HK-2 (cell line): ENCODE data around the gene MGAT4B.

Source experiments
- DNase-seq: peaks from one replicate; pipeline ENCODE4 v3.0.0-alpha.2; 2018; ENCODE audit not compliant: unreplicated experiment

MGAT4B gene

DNA sequence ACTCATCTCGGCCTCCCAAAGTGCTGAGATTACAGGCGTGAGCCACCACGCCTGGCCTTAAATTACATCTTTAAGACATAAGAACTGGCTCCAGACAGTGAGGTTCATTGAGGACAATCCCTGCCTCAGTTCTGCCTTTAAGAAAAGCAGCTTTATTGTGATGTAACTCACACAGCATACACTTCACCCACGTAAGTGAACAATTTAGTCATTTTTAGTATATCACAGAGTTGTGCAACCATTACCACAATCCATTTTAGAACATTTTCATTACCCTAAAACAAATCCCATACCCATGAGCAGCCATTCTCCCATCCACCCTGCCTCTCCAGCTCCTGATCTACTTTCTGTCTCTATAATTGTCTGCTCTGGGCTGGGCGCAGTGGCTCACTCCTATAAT is 36.9 kb downstream of the MGAT4B start:
- no peak for DNase-seq

GRCh38 chr5:179769271-179769670 is 37.4 kb downstream of the MGAT4B start:
- no peak for DNase-seq

- DNase-seq: no peak
These were observed 38.2 kb downstream of the MGAT4B start for GRCh38 chr5:179768326-179769085.

GRCh38 chr5:179767496-179768100 is 39.1 kb downstream of the MGAT4B start:
- no peak for DNase-seq

- DNase-seq: no peak
These were observed 39.8 kb downstream of the MGAT4B start for GRCh38 chr5:179766726-179767455.

GRCh38 chr5:179766021-179766725 is 40.5 kb downstream of the MGAT4B start:
- DNase-seq: peak; percentile 44

DNA sequence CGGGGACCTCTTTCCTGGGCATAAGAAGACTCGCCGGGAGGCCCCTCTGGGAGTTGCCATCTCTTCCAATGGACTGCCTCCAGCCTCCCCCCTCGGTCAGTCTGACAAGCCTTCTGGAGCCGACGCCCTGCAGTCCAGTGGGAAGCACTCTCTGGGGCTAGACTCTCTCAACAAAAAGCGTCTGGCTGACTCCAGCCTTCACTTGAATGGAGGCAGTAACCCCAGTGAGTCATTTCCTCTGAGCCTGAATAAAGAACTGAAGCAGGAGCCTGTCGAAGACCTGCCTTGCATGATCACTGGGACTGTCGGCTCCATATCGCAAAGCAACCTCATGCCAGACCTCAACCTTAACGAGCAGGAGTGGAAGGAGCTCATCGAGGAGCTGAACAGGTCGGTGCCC is 41.3 kb downstream of the MGAT4B start:
- DNase-seq: peak; percentile 41

DNA sequence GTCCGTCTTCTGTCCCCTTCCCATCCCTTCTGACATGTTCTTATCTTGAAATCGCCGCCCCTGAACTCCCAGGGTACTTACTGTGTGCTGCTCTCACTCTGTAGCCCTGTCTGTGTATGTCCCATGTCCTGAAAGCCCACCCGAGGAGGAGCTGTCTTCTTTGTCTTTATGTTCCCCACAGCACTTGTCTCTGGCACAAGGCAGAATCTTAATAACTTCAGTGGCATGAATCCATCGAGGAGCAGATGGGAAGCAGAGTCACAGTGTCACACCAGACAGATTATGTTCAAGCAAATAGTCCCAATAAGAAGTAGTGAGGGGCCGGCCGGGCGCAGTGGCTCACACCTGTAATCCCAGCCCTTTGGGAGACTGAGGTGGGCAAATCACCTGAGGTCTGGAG is 42.6 kb downstream of the MGAT4B start:
- DNase-seq: no peak

- DNase-seq: peak; percentile 36
These were observed 43.3 kb downstream of the MGAT4B start for GRCh38 chr5:179763215-179763945.

DNA sequence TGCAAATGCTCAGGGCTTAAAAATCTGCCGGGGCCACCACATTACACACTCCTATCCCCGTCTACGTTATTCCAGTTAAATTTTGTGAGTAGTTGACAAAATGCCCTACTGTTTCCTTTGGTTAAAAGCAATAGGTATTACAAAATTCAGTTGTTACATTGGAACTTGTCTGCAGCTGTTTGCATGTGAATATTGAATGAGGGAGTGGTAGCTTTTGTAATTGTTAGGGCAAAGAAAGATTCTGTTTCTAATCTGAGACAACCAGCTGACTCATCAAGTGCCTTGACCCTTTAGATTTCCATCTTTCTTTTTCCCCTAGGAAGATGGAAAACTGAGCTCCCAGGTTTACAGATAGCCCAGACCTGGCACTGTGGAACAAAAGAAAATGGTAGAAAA is 43.9 kb downstream of the MGAT4B start:
- no peak for DNase-seq

GRCh38 chr5:179762079-179762780 is 44.4 kb downstream of the MGAT4B start:
- no peak for DNase-seq

GRCh38 chr5:179759581-179760551 is 46.8 kb downstream of the MGAT4B start:
- no peak for DNase-seq

DNA sequence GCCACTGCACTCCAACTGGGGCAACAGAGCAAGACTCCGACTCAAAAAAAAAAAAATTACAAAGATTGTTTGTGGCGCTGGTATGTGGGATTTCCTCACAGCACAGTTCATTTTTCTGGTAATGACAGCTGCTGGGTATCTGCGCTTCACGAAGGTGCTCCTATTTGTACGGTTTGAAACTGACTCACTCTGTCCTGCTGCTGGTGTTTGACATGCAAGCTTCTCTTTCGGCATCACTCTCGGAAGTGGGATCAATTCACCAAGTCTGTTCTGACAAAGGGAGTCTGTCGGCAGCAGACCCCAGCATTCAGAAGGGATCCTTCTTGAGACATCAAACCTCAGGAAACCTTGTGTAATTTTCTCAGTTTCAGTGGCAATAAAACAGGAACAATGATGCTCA is 47.7 kb downstream of the MGAT4B start:
- no peak for DNase-seq

DNA sequence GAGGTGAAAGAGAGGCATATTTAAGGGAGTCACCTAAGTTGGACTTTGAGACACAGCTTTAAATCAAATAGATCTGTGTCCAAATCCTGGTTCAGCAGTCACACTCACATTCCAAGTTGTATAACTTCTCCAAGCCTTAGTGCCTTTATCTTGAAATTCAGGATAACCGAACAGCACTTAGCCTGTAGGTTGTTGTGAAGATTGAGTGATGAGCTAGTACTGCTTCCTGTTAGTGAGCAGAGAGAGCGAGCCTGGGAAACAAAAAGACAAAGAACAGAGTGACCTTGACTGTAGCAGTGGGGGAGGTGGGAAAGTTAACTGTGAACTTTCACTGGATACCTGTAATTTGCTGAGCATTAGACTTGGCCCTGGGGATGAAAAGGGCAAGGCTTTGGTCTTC is 51.6 kb downstream of the MGAT4B start:
- no peak for DNase-seq

DNA sequence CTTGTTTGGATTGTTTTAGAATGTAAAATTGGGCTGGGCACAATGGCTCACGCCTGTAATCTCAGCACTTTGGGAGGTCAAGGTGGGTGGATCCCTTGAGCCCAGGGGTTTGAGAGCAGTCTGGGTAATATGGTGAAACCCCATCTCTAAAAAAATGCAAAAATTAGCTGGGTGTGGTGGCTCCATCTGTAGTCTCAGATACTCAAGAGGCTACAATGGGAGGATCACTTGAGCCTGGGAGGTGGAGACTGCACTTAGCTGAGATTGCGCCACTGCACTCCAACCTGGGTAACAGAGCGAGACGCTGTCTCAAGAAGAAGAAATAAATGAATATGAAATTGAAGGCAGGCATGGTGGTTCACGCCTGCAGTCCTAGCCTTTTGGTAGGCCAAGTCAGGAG is 52.7 kb downstream of the MGAT4B start:
- no peak for DNase-seq

GRCh38 chr5:179749857-179750508 is 56.7 kb downstream of the MGAT4B start:
- no peak for DNase-seq

DNA sequence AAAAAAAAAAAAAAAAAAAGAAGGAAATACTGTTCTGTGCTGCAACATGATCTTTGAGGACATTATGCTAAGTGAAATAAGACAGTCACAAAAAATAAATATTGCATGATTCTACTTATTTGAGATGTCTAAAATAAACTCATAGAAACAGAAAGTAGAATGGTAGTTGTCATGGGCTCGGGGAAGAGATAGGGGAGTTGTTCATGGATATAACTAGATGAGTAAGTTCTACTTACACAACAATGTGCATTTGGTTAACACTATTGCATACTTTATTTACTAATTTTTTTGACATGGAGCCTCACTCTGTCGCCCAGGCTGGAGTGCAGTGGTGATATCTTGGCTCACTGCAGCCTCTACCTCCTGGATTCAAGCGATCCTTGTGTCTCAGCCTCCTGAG is 58.9 kb downstream of the MGAT4B start:
- no peak for DNase-seq
